CD4-positive, alpha-beta T cell treated with Interleukin-4 for 1 hour (primary cell): Measurements from ENCODE around the gene LHFPL2.

Experiments
- DNase-seq, 2 donors: peaks; one replicate each; pipeline ENCODE4 v3.0.0-alpha.2; 2020 to 2022

Gene LHFPL2

GRCh38 chr5:78541086-78541654, 107.4 kb downstream of the LHFPL2 start:
- DNase-seq: no peak

- DNase-seq: peak in 1 of 2 donors; percentile 34
Measured at GRCh38 chr5:78540335-78541085, 108.1 kb downstream of the LHFPL2 start.

DNA sequence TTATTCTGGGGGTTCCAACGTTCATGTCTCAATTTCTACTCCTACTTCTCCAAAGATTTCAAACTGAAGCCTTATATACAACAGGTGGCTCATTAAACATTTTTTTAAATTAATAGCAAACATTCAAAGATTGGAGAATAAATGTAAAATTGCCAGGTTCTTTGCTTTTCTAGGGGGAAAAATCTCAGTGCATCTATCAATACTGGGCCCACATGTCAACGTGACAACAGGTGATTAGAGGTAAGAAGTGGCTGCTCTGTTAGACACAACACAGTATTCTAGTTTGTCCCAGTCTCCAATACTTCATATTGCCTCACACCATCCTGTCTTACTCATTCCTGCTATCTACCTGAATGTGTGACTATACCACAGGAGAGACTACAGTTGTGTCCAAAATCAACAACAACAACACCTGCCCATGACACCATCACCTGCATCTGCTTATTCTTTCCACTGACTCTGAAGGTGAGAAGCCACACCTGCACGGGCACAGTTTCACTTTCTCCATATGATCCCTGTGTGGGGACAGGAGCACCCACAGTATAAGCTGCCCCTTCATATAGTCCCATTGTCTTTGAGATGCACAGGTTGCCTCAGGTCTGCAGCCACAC, 110.2 kb downstream of the LHFPL2 start:
- no peak for DNase-seq

GRCh38 chr5:78537821-78538220, 110.8 kb downstream of the LHFPL2 start:
- no peak for DNase-seq

DNA sequence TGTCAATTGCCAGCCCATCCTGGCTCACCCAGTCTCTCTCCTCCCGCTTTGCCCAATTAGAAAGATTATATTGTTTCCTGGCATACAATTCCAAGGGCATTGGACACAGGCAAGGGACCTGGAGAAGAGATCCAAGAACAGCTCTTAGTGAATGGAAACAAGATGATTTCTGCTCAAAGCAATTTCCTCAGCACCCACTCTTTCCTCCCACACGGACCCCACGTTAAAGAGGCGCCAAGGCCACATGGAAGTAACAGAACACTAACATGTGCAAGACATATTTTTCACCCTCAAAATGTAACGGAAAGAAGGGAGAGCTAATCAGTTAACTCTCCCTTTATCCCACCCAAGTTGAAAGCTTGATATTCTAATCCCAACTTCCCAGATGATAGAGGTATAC, 111.2 kb downstream of the LHFPL2 start:
- DNase-seq: no peak

- no peak for DNase-seq
Measured at GRCh38 chr5:78536661-78537196, 111.8 kb downstream of the LHFPL2 start.

DNA sequence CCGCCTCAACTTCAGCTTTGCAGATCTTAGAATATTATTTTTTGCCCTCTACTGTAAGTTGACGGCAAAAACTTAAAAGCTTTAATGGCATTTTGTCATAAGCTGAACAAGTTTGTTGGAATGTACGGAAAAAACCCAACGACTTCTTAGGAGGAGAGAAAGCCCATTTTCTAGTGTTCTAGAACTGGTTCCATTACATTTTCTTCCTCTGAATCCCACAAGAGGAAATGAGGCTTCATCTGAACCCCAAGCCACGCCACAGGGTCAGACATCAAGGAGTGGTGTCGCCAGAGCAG, 113.7 kb downstream of the LHFPL2 start:
- no peak for DNase-seq

- peak in 1 of 2 donors; percentile 51 for DNase-seq
Measured at GRCh38 chr5:78534148-78534904, 114.2 kb downstream of the LHFPL2 start.

DNA sequence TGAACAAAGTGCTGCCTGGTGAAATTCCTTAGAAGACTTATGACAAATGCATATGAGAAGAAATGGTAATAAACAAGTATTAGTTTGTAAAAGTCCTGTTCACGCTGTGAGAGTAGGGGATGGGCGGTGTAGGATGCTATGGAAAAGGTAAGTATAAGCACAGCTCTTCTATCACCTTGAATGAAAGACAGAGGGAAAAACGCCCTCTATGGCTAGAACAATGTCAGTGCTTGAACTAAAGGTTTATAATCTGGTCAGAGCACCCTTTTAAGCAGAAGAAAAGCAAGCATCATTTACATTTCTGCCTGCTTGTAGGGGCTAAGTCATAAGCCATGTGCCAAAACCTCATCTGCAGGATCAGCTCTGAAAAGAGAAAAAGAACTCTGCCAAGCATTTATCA, 115.2 kb downstream of the LHFPL2 start:
- no peak for DNase-seq

DNA sequence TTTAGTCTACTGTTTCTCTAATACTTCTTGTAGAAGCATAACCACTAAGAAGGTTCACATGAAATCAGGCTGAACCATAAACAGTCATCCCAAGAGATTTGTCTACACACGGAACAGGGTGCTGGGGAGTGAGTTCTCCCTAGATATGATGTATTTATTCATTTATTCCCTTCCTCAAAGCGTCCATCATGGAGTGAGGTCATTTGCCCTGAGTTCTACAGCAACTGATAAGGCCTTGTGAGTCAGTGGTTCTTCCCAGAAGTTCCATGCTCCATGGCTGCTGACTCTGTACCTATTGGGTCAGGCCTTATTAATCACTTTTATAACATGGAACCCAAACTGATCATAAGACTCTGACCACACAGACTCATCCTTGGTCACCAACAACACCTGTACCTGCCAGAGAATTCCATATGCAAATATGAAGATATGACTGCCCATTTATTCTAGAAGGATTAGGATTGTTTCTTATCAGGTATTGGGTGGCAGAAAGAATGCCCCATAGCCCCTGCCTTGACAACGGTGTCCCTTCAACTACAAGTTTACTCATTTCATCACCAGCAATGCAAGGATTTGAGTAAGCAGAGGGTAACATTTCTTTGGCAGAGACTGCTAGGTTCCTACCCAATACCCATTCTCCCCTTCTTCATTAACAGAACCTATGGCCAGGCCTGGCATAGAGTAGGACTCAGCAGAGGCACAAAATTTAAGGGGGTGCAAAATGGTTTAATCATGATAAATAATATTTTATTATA, 118.1 kb downstream of the LHFPL2 start:
- no peak for DNase-seq

- DNase-seq: no peak
Measured at GRCh38 chr5:78527925-78528324, 120.6 kb downstream of the LHFPL2 start.

GRCh38 chr5:78527054-78527859, 121.3 kb downstream of the LHFPL2 start:
- DNase-seq: peak in 1 of 2 donors; percentile 75

GRCh38 chr5:78526049-78526525, 122.5 kb downstream of the LHFPL2 start:
- DNase-seq: peak in 1 of 2 donors; percentile 29

- DNase-seq: no peak
Measured at GRCh38 chr5:78523314-78524193, 125.0 kb downstream of the LHFPL2 start.

GRCh38 chr5:78522476-78523260, 125.9 kb downstream of the LHFPL2 start:
- DNase-seq: no peak

DNA sequence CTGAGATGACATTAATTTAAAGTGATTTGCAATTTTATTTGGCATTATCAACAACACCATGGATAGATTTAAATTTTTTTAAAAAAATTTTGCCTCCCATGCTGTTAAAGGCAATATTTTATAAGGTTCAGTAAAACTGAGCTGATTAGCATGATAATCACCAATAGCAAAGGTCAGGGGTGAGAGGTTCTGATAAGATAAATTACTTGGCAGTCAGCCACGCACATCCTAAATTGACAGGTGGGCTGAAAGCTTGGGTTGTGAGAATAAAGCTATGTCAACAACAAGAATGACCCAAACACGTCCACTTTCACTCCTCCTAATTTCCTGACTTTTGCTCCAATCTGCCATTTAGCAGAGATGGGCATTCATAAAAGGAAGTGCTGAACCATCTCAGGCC, 127.1 kb downstream of the LHFPL2 start:
- no peak for DNase-seq

GRCh38 chr5:78519198-78519941, 129.2 kb downstream of the LHFPL2 start:
- DNase-seq: no peak

DNA sequence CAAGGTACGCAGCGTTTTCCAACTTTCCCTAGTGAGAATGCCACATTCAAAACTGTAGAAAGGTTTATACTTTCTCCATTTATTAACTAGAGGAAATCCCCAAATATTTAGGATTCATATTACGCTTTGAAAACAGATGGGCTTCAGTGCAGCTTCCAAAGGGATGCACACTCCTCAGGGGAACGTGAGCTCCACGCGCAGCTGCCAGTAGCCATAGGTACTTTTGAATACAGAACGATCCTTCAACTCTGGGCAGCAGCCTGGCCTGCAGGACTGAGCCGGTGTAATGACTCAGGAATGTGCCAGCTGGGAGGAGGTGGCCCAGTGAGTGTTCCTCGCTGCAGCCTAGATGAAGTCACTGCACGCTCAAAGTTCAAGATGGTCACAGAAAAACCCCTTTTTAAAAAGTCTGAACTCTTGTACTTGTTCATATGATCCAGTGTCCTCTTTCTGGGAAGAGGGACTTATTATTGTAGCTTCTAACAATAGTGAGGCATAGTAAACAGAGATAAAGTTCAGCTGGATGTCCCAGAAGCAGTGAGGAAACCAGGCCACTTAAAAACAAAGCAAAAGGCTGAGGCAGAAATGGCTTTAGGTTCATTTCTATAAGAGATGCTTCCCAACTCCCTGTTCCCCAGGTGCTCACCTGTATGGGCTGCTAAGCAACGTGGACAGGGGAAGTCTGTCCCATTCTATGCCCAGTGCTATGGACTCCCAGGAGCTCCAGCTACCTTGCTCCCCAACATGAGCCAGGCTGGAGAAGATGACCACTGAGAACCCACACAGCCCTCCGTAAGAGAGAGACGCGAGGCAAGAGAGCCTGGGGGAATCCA, 130.0 kb downstream of the LHFPL2 start:
- DNase-seq: no peak
